Osteoblast (primary cell): ENCODE results near the gene SEC63. TPM values are rescaled to one million over a fixed set of nuclear protein-coding genes. Genes with fewer than 3 reads are reported as not detected.

Source experiments
- DNase-seq: peaks from one replicate; pipeline ENCODE4 v3.0.0; 2011; ENCODE audit warnings: low spot score, mixed read lengths; ENCODE audit not compliant: insufficient read length; ENCODE audit errors: missing footprints
- H2AFZ ChIP-seq: 2 replicates; pipeline ENCODE4 v1.6.0; 2011; ENCODE audit warnings: mild to moderate bottlenecking, low read length
- H3K27ac ChIP-seq: 2 replicates; pipeline ENCODE4 v1.5.1; 2011; ENCODE audit warnings: mild to moderate bottlenecking, low read depth, low read length, moderate library complexity
- H3K27me3 ChIP-seq: 2 replicates; pipeline ENCODE4 v1.6.0; 2012; ENCODE audit warnings: mild to moderate bottlenecking, control low read depth, inconsistent platforms, low read length, moderate library complexity; ENCODE audit not compliant: insufficient read depth
- H3K36me3 ChIP-seq: 2 replicates; pipeline ENCODE4 v1.5.1; 2011; ENCODE audit warnings: mild to moderate bottlenecking, low read length, control low read depth, moderate library complexity; ENCODE audit not compliant: insufficient read depth
- H3K4me1 ChIP-seq: 2 replicates; pipeline ENCODE4 v1.5.1; 2011; ENCODE audit warnings: mild to moderate bottlenecking, low read length, control low read depth, moderate library complexity; ENCODE audit not compliant: insufficient read depth
- H3K4me2 ChIP-seq: 2 replicates; pipeline ENCODE4 v1.6.0; 2011; ENCODE audit warnings: mild to moderate bottlenecking, low read length; ENCODE audit not compliant: insufficient read depth
- H3K4me3 ChIP-seq: fragments of 200-600 bp; sonication (generic); 3 replicates; pipeline ENCODE4 v1.5.1; 2012; ENCODE audit warnings: mild to moderate bottlenecking, low read length, inconsistent platforms; ENCODE audit not compliant: insufficient read depth
- H3K79me2 ChIP-seq: 2 replicates; pipeline ENCODE4 v1.6.0; 2012; ENCODE audit warnings: mild to moderate bottlenecking, low read length, control low read depth, inconsistent platforms; ENCODE audit not compliant: insufficient read depth
- H3K9me3 ChIP-seq: 2 replicates; pipeline ENCODE4 v1.5.1; 2011; ENCODE audit warnings: low read depth, low read length, control low read depth
- H4K20me1 ChIP-seq: 2 replicates; pipeline ENCODE4 v1.6.0; 2012; ENCODE audit warnings: mild to moderate bottlenecking, low read length, control low read depth; ENCODE audit not compliant: insufficient read depth
- CTCF ChIP-seq: IDR thresholded peaks from 2 replicates; pipeline ENCODE4 v1.5.1; 2011; ENCODE audit warnings: mild to moderate bottlenecking, low read depth, low read length, moderate library complexity; ENCODE audit errors: extremely low read depth
- total RNA-seq: library from RNA; depleted of rRNA; stranded (reverse); fragments of >200 nt; gene quantifications from 2 replicates; pipeline ENCODE4 v1.2.3, GENCODE V29; 2012

SEC63 gene
- total RNA-seq, 1 donor = 35.8 TPM

GRCh38 chr6:107853230-107853629, 104.8 kb downstream of the SEC63 start:
- Histone ChIP-seq H3K9me3 (no peaks in the 10 kb centered on the region), H3K27ac (no peak overlapping the region), H3K36me3 (no peaks in the 10 kb centered on the region), H4K20me1 (no peaks in the 10 kb centered on the region), H3K4me2 (no peak overlapping the region), H3K4me3 (no peak overlapping the region), H3K79me2 (no peaks in the 10 kb centered on the region), H3K4me1 (peaks cover 5% of the 10 kb centered on the region), H3K27me3 (no peaks in the 10 kb centered on the region), H2AFZ (no peak overlapping the region)
- no peak for DNase-seq
- no peak for TF ChIP-seq CTCF

- H3K36me3 ChIP-seq = no peaks in the 10 kb centered on the region
- H2AFZ ChIP-seq = no peak overlapping the region
- H3K27me3 ChIP-seq = peaks cover 2% of the 10 kb centered on the region
- TF ChIP-seq CTCF = no peak
- no peak overlapping the region for H3K4me3 ChIP-seq
- no peaks in the 10 kb centered on the region for H3K79me2 ChIP-seq
- peaks cover 10% of the 10 kb centered on the region for H3K4me1 ChIP-seq
- no peaks in the 10 kb centered on the region for H3K9me3 ChIP-seq
- H4K20me1 ChIP-seq = no peaks in the 10 kb centered on the region
- DNase-seq = no peak
- no peak overlapping the region for H3K4me2 ChIP-seq
- no peak overlapping the region for H3K27ac ChIP-seq
These were observed 108.7 kb downstream of the SEC63 start for GRCh38 chr6:107849325-107849724.

- H3K36me3 ChIP-seq = no peaks in the 10 kb centered on the region
- no peaks in the 10 kb centered on the region for H4K20me1 ChIP-seq
- peak; percentile 76 for TF ChIP-seq CTCF
- peaks cover 2% of the 10 kb centered on the region for H3K27me3 ChIP-seq
- H3K27ac ChIP-seq = no peak overlapping the region
- H3K9me3 ChIP-seq = no peaks in the 10 kb centered on the region
- peak; percentile 97 for DNase-seq
- H3K79me2 ChIP-seq = no peaks in the 10 kb centered on the region
- peak overlapping the region; percentile 83 for H3K4me2 ChIP-seq
- H3K4me1 ChIP-seq = peaks cover 10% of the 10 kb centered on the region
- H2AFZ ChIP-seq = peak overlapping the region; percentile 92
- peak overlapping the region; percentile 69 for H3K4me3 ChIP-seq
These were observed 109.9 kb downstream of the SEC63 start for GRCh38 chr6:107847844-107848802.

GRCh38 chr6:107846262-107846795, 111.7 kb downstream of the SEC63 start:
- Histone ChIP-seq H3K27me3 (peaks cover 3% of the 10 kb centered on the region), H3K4me1 (peaks cover 10% of the 10 kb centered on the region), H2AFZ (no peak overlapping the region), H3K36me3 (no peaks in the 10 kb centered on the region), H3K4me2 (no peak overlapping the region), H3K27ac (no peak overlapping the region), H4K20me1 (no peaks in the 10 kb centered on the region), H3K9me3 (no peaks in the 10 kb centered on the region), H3K4me3 (no peak overlapping the region), H3K79me2 (no peaks in the 10 kb centered on the region)
- no peak for DNase-seq
- TF ChIP-seq CTCF = no peak
